OCI-LY1 (cell line): ENCODE results near the gene PROM2.

Experiments
- H2AFZ ChIP-seq: fragments of 200-600 bp; sonication (generic), shearing (Covaris generic); 2 replicates; pipeline ENCODE4 v1.6.0; 2014; ENCODE audit warnings: antibody characterized with exemption, mild to moderate bottlenecking, low read length
- H3F3A ChIP-seq: fragments of 200-600 bp; sonication (generic), shearing (Covaris generic); 2 replicates; pipeline ENCODE4 v1.6.0; 2014; ENCODE audit warnings: mild to moderate bottlenecking, antibody characterized with exemption, low read length, moderate library complexity; ENCODE audit not compliant: insufficient read depth
- H3K27ac ChIP-seq: fragments of 200-600 bp; sonication (generic); 2 replicates; pipeline ENCODE4 v1.5.1; 2014; ENCODE audit warnings: low read length, mixed run types, mild to moderate bottlenecking, low read depth; ENCODE audit not compliant: poor library complexity, severe bottlenecking
- H3K27me3 ChIP-seq: fragments of 200-600 bp; sonication (generic); 2 replicates; pipeline ENCODE4 v1.6.0; 2014; ENCODE audit warnings: antibody characterized with exemption, mild to moderate bottlenecking, low read length, moderate library complexity; ENCODE audit not compliant: insufficient read depth
- H3K36me3 ChIP-seq: fragments of 200-600 bp; sonication (generic); 2 replicates; pipeline ENCODE4 v1.6.1; 2014; ENCODE audit warnings: mild to moderate bottlenecking, antibody characterized with exemption, low read length, moderate library complexity, mixed read lengths; ENCODE audit not compliant: insufficient read depth
- H3K4me1 ChIP-seq: fragments of 200-600 bp; sonication (generic); 2 replicates; pipeline ENCODE4 v1.5.1; 2014; ENCODE audit warnings: mild to moderate bottlenecking, low read length, moderate library complexity; ENCODE audit not compliant: insufficient read depth, severe bottlenecking
- H3K4me2 ChIP-seq: fragments of 200-600 bp; sonication (generic), shearing (Covaris generic); 2 replicates; pipeline ENCODE4 v1.6.1; 2014; ENCODE audit warnings: low read length
- H3K4me3 ChIP-seq: fragments of 200-600 bp; sonication (generic); 2 replicates; pipeline ENCODE4 v1.5.1; 2014; ENCODE audit warnings: low read length, low read depth, mild to moderate bottlenecking, mixed read lengths; ENCODE audit not compliant: poor library complexity, severe bottlenecking
- H3K79me2 ChIP-seq: fragments of 200-600 bp; shearing (Covaris generic); 2 replicates; pipeline ENCODE4 v1.6.1; 2016; ENCODE audit warnings: mixed run types, low read length, mixed read lengths; ENCODE audit not compliant: insufficient read depth
- H3K9ac ChIP-seq: fragments of 200-600 bp; sonication (generic), shearing (Covaris generic); 2 replicates; pipeline ENCODE4 v1.6.1; 2014; ENCODE audit warnings: mild to moderate bottlenecking, low read length, mixed read lengths
- H3K9me2 ChIP-seq: fragments of 200-600 bp; sonication (generic), shearing (Covaris generic); 2 replicates; pipeline ENCODE4 v1.6.1; 2014; ENCODE audit warnings: low read depth, mild to moderate bottlenecking, low read length, mixed read lengths
- H3K9me3 ChIP-seq: fragments of 200-600 bp; shearing (Covaris generic); 2 replicates; pipeline ENCODE4 v1.6.1; 2014; ENCODE audit warnings: low read length, mixed read lengths
- H4K20me1 ChIP-seq: fragments of 200-600 bp; sonication (generic), shearing (Covaris generic); 2 replicates; pipeline ENCODE4 v1.6.0; 2016; ENCODE audit warnings: mild to moderate bottlenecking, low read length; ENCODE audit not compliant: insufficient read depth
- CTCF ChIP-seq: fragments of 200-600 bp; sonication (generic), shearing (Covaris generic); IDR thresholded peaks from 2 replicates; pipeline ENCODE4 v1.5.1; 2017; ENCODE audit warnings: mild to moderate bottlenecking, antibody characterized with exemption, low read length, moderate library complexity, mixed read lengths
- EZH2 ChIP-seq: fragments of 200-600 bp; sonication (generic), shearing (Covaris generic); IDR thresholded peaks from 2 replicates; pipeline ENCODE4 v1.8.0; 2017; ENCODE audit warnings: borderline replicate concordance, mixed run types, mild to moderate bottlenecking, antibody characterized with exemption, low read length, moderate library complexity, mixed read lengths

Gene PROM2

DNA sequence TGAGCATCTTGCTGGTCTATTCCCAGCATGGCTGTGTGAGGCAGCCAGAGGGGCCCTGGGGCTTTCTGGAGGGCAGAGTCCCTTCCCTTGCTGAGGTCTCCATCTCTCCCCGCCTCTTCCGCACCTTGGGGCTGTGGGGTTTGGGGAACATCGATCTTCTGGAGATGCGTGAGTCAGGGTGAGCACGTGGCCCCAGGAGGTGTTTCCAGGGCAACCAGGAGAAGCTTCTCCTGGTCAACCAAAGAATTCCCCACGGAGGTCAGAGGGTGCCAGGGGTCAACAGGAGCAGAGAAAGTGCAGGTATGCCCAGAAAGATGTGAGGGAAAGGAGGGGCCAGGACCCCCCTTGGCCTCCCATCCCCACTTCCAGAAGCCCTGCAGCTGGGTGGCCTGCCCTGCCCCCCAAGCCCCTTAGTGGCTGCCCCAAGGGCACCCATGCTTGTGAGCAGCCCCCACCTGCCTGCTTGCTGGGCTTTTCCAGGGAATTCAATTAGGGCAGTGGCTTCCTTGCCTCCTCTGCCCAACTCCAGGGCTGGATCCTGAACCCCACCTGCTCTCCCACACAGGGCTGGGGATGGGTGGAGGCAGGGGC lies 2.8 kb upstream of the PROM2 start:
- Histone ChIP-seq H3K79me2 (no peaks in the 10 kb centered on the region), H4K20me1 (no peaks in the 10 kb centered on the region)

DNA sequence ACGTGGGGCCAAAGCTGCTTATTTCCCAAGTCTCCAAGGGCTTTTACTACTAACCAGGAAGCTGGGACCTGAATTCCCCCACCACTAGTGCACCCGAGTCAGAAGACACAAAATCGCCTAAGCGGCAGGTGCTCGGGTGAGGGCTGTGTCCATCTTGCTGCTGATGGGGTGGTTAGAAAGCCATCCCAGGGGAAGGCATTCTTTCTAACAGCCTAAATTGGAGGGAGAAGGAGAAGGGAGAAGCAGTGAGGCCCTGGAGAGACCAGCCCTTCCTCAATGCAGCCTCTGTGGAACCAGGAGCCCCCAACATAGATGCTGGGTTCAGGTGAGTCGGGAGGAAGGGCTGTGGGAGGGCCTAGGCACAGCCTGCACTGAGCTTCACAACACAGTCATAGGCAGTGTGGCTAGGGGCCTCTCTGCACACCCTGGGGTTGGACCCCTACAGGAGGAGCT lies 1.9 kb upstream of the PROM2 start:
- no peaks in the 10 kb centered on the region for H3K36me3 ChIP-seq
- no peak overlapping the region for H3K27ac ChIP-seq
- H3K4me3 ChIP-seq, result no peak overlapping the region
- no peaks in the 10 kb centered on the region for H3F3A ChIP-seq
- no peaks in the 10 kb centered on the region for H3K79me2 ChIP-seq
- no peak overlapping the region for H2AFZ ChIP-seq
- no peaks in the 10 kb centered on the region for H3K9me2 ChIP-seq
- H3K4me1 ChIP-seq, result no peaks in the 10 kb centered on the region
- no peaks in the 10 kb centered on the region for H3K9me3 ChIP-seq
- H3K4me2 ChIP-seq, result no peak overlapping the region
- TF ChIP-seq CTCF (no peak), EZH2 (no peak)
- no peak overlapping the region for H3K9ac ChIP-seq
- no peaks in the 10 kb centered on the region; the same call in 1 of the 2 replicates for H3K27me3 ChIP-seq
- no peaks in the 10 kb centered on the region for H4K20me1 ChIP-seq

More for the DNA sequence above, 2.8 kb upstream of the PROM2 start:
- Histone ChIP-seq H3K4me3 (no peak overlapping the region), H3K27ac (no peak overlapping the region), H3K9ac (no peak overlapping the region), H3K9me2 (no peaks in the 10 kb centered on the region), H3K27me3 (no peaks in the 10 kb centered on the region; the same call in 1 of the 2 replicates), H3F3A (no peaks in the 10 kb centered on the region), H3K9me3 (no peaks in the 10 kb centered on the region), H3K36me3 (no peaks in the 10 kb centered on the region), H3K4me2 (no peak overlapping the region), H2AFZ (no peak overlapping the region), H3K4me1 (no peaks in the 10 kb centered on the region)
- TF ChIP-seq CTCF, result no peak
- no peak for TF ChIP-seq EZH2

DNA sequence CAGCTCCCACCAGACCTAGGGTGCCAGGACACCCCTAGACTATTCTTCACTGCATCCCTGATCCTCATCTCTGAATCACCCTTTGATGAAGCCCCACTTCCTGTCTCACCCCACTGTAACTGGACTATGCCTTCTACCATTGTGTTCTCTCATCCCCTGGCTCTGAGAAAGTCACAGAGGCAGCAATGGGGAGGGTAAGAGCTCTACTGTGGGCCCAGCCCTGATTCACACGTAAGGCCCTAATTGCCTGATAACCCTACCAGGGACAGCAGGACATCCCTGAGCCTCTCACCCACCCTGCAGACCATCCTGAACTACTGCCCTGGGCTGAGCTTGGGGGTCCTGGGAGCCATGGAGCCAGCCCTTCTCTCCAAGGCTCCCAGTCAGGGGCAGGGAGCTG lies 1.5 kb upstream of the PROM2 start:
- Histone ChIP-seq H3K9ac (no peak overlapping the region), H3F3A (no peaks in the 10 kb centered on the region), H3K79me2 (no peaks in the 10 kb centered on the region), H3K27me3 (no peaks in the 10 kb centered on the region; the same call in 1 of the 2 replicates), H2AFZ (no peak overlapping the region), H3K4me3 (no peak overlapping the region), H3K9me3 (no peaks in the 10 kb centered on the region), H3K36me3 (no peaks in the 10 kb centered on the region), H3K27ac (no peak overlapping the region), H3K4me1 (no peaks in the 10 kb centered on the region), H4K20me1 (no peaks in the 10 kb centered on the region), H3K4me2 (no peak overlapping the region), H3K9me2 (no peaks in the 10 kb centered on the region)
- TF ChIP-seq CTCF, result no peak
- no peak for TF ChIP-seq EZH2
